ENCODE data around the gene MYO7B. TPM values are rescaled to one million over a fixed set of nuclear protein-coding genes. Genes with fewer than 3 reads are reported as not detected.

MYO7B gene
- total RNA-seq, 4 donors from 2014 or later, result 0.27 to 0.77 (median 0.54) TPM; not detected in 1

- no peak for TF ChIP-seq POLR2AphosphoS5 (IDR thresholded peaks at IDR 0.05)
- no peak for TF ChIP-seq EP300 (IDR thresholded peaks at IDR 0.05)
- no peak for TF ChIP-seq POLR2A (IDR thresholded peaks at IDR 0.05)
- TF ChIP-seq, protein P1, sequence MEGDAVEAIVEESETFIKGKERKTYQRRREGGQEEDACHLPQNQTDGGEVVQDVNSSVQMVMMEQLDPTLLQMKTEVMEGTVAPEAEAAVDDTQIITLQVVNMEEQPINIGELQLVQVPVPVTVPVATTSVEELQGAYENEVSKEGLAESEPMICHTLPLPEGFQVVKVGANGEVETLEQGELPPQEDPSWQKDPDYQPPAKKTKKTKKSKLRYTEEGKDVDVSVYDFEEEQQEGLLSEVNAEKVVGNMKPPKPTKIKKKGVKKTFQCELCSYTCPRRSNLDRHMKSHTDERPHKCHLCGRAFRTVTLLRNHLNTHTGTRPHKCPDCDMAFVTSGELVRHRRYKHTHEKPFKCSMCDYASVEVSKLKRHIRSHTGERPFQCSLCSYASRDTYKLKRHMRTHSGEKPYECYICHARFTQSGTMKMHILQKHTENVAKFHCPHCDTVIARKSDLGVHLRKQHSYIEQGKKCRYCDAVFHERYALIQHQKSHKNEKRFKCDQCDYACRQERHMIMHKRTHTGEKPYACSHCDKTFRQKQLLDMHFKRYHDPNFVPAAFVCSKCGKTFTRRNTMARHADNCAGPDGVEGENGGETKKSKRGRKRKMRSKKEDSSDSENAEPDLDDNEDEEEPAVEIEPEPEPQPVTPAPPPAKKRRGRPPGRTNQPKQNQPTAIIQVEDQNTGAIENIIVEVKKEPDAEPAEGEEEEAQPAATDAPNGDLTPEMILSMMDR (IDR thresholded peaks at IDR 0.05), result no peak
- H3K27me3 ChIP-seq, result no peaks in the 10 kb centered on the region
- WGBS, 2 donors (ENCODE audit: low coverage in 1 of 2), result 88 to 95% methylated on average over 3 of the region's 3 CpGs
- no peaks in the 10 kb centered on the region for H3K4me1 ChIP-seq
- H3K4me3 ChIP-seq, result no peak overlapping the region
- H3K27ac ChIP-seq, result no peak overlapping the region
- H3K9me3 ChIP-seq, result no peaks in the 10 kb centered on the region
- no peaks in the 10 kb centered on the region for H3K36me3 ChIP-seq
- no peak for ATAC-seq
These were observed 63.2 kb downstream of the MYO7B start for GRCh38 chr2:127598711-127599110.

- no peak overlapping the region for H3K4me3 ChIP-seq
- H3K27ac ChIP-seq, result no peak overlapping the region
- no peak for ATAC-seq
- TF ChIP-seq EP300 (IDR thresholded peaks at IDR 0.05) (no peak), POLR2A (IDR thresholded peaks at IDR 0.05) (no peak), POLR2AphosphoS5 (IDR thresholded peaks at IDR 0.05) (no peak)
- TF ChIP-seq, protein P1 (IDR thresholded peaks at IDR 0.05), result no peak
- H3K9me3 ChIP-seq, result no peaks in the 10 kb centered on the region
- no peaks in the 10 kb centered on the region for H3K36me3 ChIP-seq
- no peaks in the 10 kb centered on the region for H3K4me1 ChIP-seq
- no peaks in the 10 kb centered on the region for H3K27me3 ChIP-seq
- WGBS, 2 donors (ENCODE audit: low coverage in 1 of 2), result 67 to 69% methylated on average over 3 of the region's 3 CpGs
These were observed 63.7 kb downstream of the MYO7B start for GRCh38 chr2:127599211-127599610.

DNA sequence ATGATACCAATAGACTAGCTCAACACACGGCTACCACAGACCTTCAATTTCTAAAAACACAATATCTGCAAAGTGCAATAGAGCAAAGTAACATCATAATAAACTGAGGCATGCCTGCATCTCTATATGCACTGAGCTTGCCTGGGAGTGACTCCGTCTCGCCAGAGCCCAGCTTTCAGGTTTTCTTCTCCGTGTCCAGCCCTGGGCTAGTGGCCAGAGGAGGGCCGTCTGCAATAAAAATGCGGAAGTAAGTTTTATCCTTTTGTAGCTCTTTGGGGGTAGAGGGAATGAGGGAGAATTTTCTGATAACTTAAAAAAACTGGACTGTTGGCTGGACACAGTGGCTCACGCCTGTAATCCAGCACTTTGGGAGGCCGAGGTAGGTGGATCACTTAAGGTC, 69.5 kb downstream of the MYO7B start:
- Histone ChIP-seq H3K4me1 (no peaks in the 10 kb centered on the region), H3K27me3 (no peaks in the 10 kb centered on the region), H3K4me3 (no peak overlapping the region), H3K27ac (no peak overlapping the region), H3K36me3 (no peaks in the 10 kb centered on the region), H3K9me3 (no peaks in the 10 kb centered on the region)
- no peak for ATAC-seq
- TF ChIP-seq POLR2A (IDR thresholded peaks at IDR 0.05) (no peak), POLR2AphosphoS5 (IDR thresholded peaks at IDR 0.05) (no peak), EP300 (IDR thresholded peaks at IDR 0.05) (no peak)
- TF ChIP-seq, protein P1 (IDR thresholded peaks at IDR 0.05), result no peak
- WGBS, 2 donors (ENCODE audit: low coverage in 1 of 2), result 82 to 83% methylated on average over 3 to 6 of the region's 8 CpGs

GRCh38 chr2:127605691-127606263, 70.3 kb downstream of the MYO7B start:
- H3K36me3 ChIP-seq, result no peaks in the 10 kb centered on the region
- H3K4me1 ChIP-seq, result no peaks in the 10 kb centered on the region
- H3K27ac ChIP-seq, result no peak overlapping the region
- TF ChIP-seq POLR2A (IDR thresholded peaks at IDR 0.05), result no peak
- TF ChIP-seq, protein P1 (IDR thresholded peaks at IDR 0.05), result no peak
- TF ChIP-seq POLR2AphosphoS5 (IDR thresholded peaks at IDR 0.05), result no peak
- TF ChIP-seq EP300 (IDR thresholded peaks at IDR 0.05), result no peak
- WGBS, 2 donors (ENCODE audit: low coverage in 1 of 2), result 80 to 93% methylated on average over 3 to 6 of the region's 7 CpGs
- peaks cover 0 to 4% (median 0%) of the 10 kb centered on the region in 3 donors for H3K9me3 ChIP-seq
- H3K27me3 ChIP-seq, result no peaks in the 10 kb centered on the region
- H3K4me3 ChIP-seq, result no peak overlapping the region
- ATAC-seq, result no peak

GRCh38 chr2:127606625-127607398, 71.3 kb downstream of the MYO7B start:
- no peaks in the 10 kb centered on the region for H3K27me3 ChIP-seq
- WGBS, 2 donors (ENCODE audit: low coverage in 1 of 2), result 93 to 94% methylated on average over 6 to 8 of the region's 17 CpGs
- no peaks in the 10 kb centered on the region for H3K4me1 ChIP-seq
- no peak for ATAC-seq
- H3K9me3 ChIP-seq, result peaks cover 0 to 12% (median 0%) of the 10 kb centered on the region in 3 donors
- no peaks in the 10 kb centered on the region for H3K36me3 ChIP-seq
- H3K27ac ChIP-seq, result no peak overlapping the region
- H3K4me3 ChIP-seq, result no peak overlapping the region
- no peak for TF ChIP-seq EP300 (IDR thresholded peaks at IDR 0.05)
- TF ChIP-seq POLR2AphosphoS5 (IDR thresholded peaks at IDR 0.05), result no peak
- TF ChIP-seq, protein P1 (IDR thresholded peaks at IDR 0.05), result no peak
- TF ChIP-seq POLR2A (IDR thresholded peaks at IDR 0.05), result no peak

Measured in gastroesophageal sphincter (tissue), 4 donors.